ENCODE results near the gene CCDC70. TPM values are rescaled to one million over a fixed set of nuclear protein-coding genes. Genes with fewer than 3 reads are reported as not detected.

Gene CCDC70
- total RNA-seq, 4 donors from 2014 or later = not detected

DNA sequence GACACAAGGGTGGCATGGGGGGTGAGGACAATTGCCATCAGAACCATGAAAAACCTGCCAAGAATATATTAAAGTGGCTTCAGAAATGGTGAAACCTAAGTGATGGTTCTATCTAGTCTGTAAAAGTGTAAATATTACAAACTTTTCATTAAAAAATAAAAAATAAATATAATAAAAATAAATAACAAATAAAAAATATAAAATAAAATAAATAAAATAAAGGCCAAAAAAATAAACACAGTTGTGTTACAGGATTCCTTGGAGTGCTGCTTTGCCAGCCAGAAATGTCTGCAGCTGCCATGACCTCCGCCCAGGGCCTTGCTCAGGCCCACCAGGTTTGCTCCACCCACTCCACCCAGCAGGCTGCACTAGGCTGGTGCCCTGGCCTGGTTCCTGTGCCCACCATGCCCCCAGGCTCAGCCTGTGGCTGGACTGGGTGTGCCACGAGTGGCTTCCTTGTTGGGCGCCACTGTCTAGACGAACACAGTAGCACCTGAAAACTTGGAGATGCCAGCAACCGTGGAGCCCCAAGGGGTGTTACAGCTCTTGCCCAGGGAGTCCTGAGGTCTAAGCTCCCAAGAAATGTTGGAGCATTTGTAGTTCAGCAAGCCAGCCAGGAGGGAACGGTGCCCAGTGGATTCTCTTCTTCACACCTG, 20.9 kb downstream of the CCDC70 start:
- Histone ChIP-seq H3K36me3 (no peaks in the 10 kb centered on the region), H3K4me3 (no peak overlapping the region), H3K4me1 (no peaks in the 10 kb centered on the region), H3K27me3 (no peaks in the 10 kb centered on the region), H3K27ac (no peak overlapping the region), H3K9me3 (peaks cover 0 to 4% (median 0%) of the 10 kb centered on the region in 3 donors)
- WGBS, 2 donors (ENCODE audit: low coverage in 1 of 2) = 100% methylated on average over 1 of the region's 6 CpGs
- no peak for ATAC-seq
- TF ChIP-seq, protein P1, sequence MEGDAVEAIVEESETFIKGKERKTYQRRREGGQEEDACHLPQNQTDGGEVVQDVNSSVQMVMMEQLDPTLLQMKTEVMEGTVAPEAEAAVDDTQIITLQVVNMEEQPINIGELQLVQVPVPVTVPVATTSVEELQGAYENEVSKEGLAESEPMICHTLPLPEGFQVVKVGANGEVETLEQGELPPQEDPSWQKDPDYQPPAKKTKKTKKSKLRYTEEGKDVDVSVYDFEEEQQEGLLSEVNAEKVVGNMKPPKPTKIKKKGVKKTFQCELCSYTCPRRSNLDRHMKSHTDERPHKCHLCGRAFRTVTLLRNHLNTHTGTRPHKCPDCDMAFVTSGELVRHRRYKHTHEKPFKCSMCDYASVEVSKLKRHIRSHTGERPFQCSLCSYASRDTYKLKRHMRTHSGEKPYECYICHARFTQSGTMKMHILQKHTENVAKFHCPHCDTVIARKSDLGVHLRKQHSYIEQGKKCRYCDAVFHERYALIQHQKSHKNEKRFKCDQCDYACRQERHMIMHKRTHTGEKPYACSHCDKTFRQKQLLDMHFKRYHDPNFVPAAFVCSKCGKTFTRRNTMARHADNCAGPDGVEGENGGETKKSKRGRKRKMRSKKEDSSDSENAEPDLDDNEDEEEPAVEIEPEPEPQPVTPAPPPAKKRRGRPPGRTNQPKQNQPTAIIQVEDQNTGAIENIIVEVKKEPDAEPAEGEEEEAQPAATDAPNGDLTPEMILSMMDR (IDR thresholded peaks at IDR 0.05) = no peak
- TF ChIP-seq EP300 (IDR thresholded peaks at IDR 0.05) = no peak
- TF ChIP-seq POLR2A (IDR thresholded peaks at IDR 0.05) = no peak
- TF ChIP-seq POLR2AphosphoS5 (IDR thresholded peaks at IDR 0.05) = no peak

DNA sequence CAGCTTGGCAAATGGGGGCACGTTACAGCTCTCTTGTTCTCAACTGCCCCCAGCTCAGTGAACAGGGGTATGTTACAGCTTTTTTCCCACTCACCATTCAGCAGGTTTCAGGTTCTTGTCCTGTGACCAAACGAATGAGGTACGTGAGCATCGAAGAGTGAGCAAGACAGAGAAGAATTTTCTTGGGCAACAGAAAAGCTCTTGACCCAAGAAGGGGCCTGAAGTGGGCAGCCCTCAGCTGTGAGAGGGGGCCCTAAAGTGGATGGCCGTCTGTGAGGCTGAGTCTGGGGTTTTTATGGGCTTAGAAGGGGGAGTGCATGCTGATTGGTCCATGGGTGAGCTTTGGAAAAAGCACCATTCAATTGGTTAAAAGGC, 21.4 kb downstream of the CCDC70 start:
- TF ChIP-seq POLR2AphosphoS5 (IDR thresholded peaks at IDR 0.05) = no peak
- no peak for TF ChIP-seq EP300 (IDR thresholded peaks at IDR 0.05)
- TF ChIP-seq, protein P1 (IDR thresholded peaks at IDR 0.05) = no peak
- TF ChIP-seq POLR2A (IDR thresholded peaks at IDR 0.05) = no peak
- H3K27ac ChIP-seq = no peak overlapping the region
- peaks cover 0 to 4% (median 0%) of the 10 kb centered on the region in 3 donors for H3K9me3 ChIP-seq
- H3K4me3 ChIP-seq = no peak overlapping the region
- H3K36me3 ChIP-seq = no peaks in the 10 kb centered on the region
- ATAC-seq = no peak
- H3K27me3 ChIP-seq = no peaks in the 10 kb centered on the region
- 60% methylated on average over 1 of the region's 5 CpGs; no CpG with 5 or more reads in 1 of the 2 donors for WGBS, 2 donors (ENCODE audit: low coverage in 1 of 2)
- no peaks in the 10 kb centered on the region for H3K4me1 ChIP-seq

DNA sequence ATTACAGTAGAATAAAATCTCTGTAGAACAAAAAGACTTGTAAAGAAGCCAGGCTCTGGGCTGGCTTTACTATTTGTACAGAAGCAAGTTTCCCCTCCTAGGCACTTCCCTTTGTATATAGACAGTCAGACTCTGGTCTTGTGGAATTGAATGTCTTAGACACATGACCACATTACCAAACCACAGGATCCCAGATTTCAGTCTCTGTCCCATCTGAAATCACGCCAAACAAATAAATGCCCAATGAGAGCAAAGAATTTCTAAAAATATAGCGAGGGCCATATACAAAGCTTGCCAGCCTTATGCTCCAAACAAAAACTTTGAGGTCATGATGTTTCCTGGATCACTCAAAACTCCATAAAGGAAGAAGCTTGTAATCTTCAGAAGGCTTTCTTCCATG, 23.9 kb downstream of the CCDC70 start:
- 86 to 96% methylated on average over 1 to 2 of the region's 2 CpGs for WGBS, 2 donors (ENCODE audit: low coverage in 1 of 2)
- H3K36me3 ChIP-seq = no peaks in the 10 kb centered on the region
- H3K27me3 ChIP-seq = no peaks in the 10 kb centered on the region
- TF ChIP-seq POLR2AphosphoS5 (IDR thresholded peaks at IDR 0.05) (no peak), EP300 (IDR thresholded peaks at IDR 0.05) (no peak), POLR2A (IDR thresholded peaks at IDR 0.05) (no peak)
- TF ChIP-seq, protein P1 (IDR thresholded peaks at IDR 0.05) = no peak
- ATAC-seq = no peak
- H3K4me1 ChIP-seq = no peaks in the 10 kb centered on the region
- peaks cover 0 to 4% (median 0%) of the 10 kb centered on the region in 3 donors for H3K9me3 ChIP-seq
- no peak overlapping the region for H3K27ac ChIP-seq
- no peak overlapping the region for H3K4me3 ChIP-seq

DNA sequence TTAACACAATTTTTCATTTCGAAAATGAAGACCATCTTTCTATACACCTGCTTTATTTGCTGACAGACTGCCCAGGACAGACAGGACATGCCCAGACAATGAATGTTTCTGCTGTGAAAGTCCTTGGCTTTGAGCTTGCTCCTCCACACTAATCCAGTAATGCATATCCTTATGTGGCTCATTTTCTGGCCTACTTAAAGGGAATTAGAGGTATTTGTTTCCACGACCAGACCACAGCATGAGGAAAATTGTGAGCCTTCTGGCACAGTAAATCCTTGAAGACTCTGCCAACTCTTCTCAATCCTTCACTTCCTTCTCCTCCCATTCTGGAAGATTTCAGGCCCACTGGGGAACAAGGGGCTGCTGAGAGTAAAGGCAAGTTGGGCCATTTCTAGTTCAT, 25.7 kb downstream of the CCDC70 start:
- no peaks in the 10 kb centered on the region for H3K4me1 ChIP-seq
- no peak overlapping the region for H3K4me3 ChIP-seq
- H3K9me3 ChIP-seq = no peaks in the 10 kb centered on the region
- no peaks in the 10 kb centered on the region for H3K27me3 ChIP-seq
- WGBS, 2 donors (ENCODE audit: low coverage in 1 of 2) = 53 to 56% methylated on average over 2 of the region's 2 CpGs
- no peak overlapping the region for H3K27ac ChIP-seq
- ATAC-seq = no peak
- no peaks in the 10 kb centered on the region for H3K36me3 ChIP-seq
- TF ChIP-seq POLR2A (IDR thresholded peaks at IDR 0.05) (no peak), POLR2AphosphoS5 (IDR thresholded peaks at IDR 0.05) (no peak), EP300 (IDR thresholded peaks at IDR 0.05) (no peak)
- TF ChIP-seq, protein P1 (IDR thresholded peaks at IDR 0.05) = no peak

DNA sequence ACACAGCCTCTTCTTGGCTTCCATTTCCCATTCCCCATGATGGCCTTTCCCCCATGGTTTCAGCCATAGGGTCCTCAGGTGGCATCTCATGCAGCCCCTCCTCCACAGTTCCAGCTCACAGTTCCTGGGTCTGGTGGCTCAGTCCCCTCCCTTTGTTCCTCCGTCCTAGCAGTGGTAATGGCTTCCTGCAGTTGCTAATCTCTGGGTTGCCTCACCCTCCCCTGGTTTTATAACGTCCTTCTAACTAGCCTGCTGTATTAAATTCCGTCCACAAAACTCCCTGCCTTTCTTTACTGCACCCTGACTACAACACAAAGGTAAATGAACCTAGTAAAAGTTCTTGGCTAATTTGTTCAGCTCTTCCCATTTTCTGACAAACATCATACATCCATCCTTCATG, 30.9 kb downstream of the CCDC70 start:
- TF ChIP-seq POLR2AphosphoS5 (IDR thresholded peaks at IDR 0.05) (no peak), POLR2A (IDR thresholded peaks at IDR 0.05) (no peak), EP300 (IDR thresholded peaks at IDR 0.05) (no peak)
- TF ChIP-seq, protein P1 (IDR thresholded peaks at IDR 0.05) = no peak
- no peaks in the 10 kb centered on the region for H3K4me1 ChIP-seq
- H3K4me3 ChIP-seq = no peak overlapping the region
- ATAC-seq = no peak
- no peaks in the 10 kb centered on the region for H3K36me3 ChIP-seq
- no peaks in the 10 kb centered on the region for H3K27me3 ChIP-seq
- H3K9me3 ChIP-seq = no peaks in the 10 kb centered on the region
- no peak overlapping the region for H3K27ac ChIP-seq
- 83 to 85% methylated on average over 3 of the region's 3 CpGs for WGBS, 2 donors (ENCODE audit: low coverage in 1 of 2)
